B cell (primary cell): ENCODE measurements around the gene MYRIP. TPM values are rescaled to one million over a fixed set of nuclear protein-coding genes. Genes with fewer than 3 reads are reported as not detected.

Experiments
- ATAC-seq: fragments of 200-7000 bp; cut with Tn5 transposase; one replicate; pipeline ENCODE4 v1.10.0; 2021; ENCODE audit warnings: low read depth, mild to moderate bottlenecking, moderate number of reproducible peaks, moderate library complexity
- CTCF ChIA-PET: fragments of 350-600 bp; sonication (Branson Sonifier 250); formaldehyde crosslinking; loops from one replicate; lab custom pipeline; 2021; ENCODE audit warnings: antibody characterized with exemption, inconsistent platforms; lab: Charles Lee
- POLR2A ChIA-PET: fragments of 350-600 bp; sonication (Branson Sonifier 250); formaldehyde crosslinking; loops from one replicate; lab custom pipeline; 2021; ENCODE audit warnings: antibody characterized with exemption; lab: Charles Lee
- DNase-seq: peaks from one replicate; pipeline ENCODE4 v3.0.0; 2013
- H2AFZ ChIP-seq: 2 replicates; pipeline ENCODE4 v1.6.1; 2012; ENCODE audit warnings: mild to moderate bottlenecking, low read depth, low read length; ENCODE audit not compliant: insufficient read depth, poor library complexity, severe bottlenecking
- H3K27ac ChIP-seq, 2 donors: 1 replicate in 1 of 2; 2 replicates in 1 of 2; pipeline ENCODE4 v1.5.1; 2012 to 2013; ENCODE audit warnings: low read length in 2 of 2, mild to moderate bottlenecking in 2 of 2, moderate library complexity in 1 of 2
- H3K27me3 ChIP-seq, 4 experiments: fragments of 200-600 bp in 1 of 4; sonication (generic) in 1 of 4; replicated peaks in 1 of 4; 1 replicate in 2 of 4; 2 replicates in 2 of 4; pipeline versions ENCODE4 v1.6.1 to v1.7.0; 2013 to 2016; ENCODE audit warnings: low read length in 3 of 4, mild to moderate bottlenecking in 2 of 4, mixed read lengths in 1 of 4, moderate library complexity in 1 of 4; ENCODE audit not compliant: insufficient read depth in 4 of 4, control insufficient read depth in 3 of 4; ENCODE audit errors: control extremely low read depth in 1 of 4
- H3K36me3 ChIP-seq, 2 experiments: replicated peaks in 1 of 2; 1 replicate in 1 of 2; 2 replicates in 1 of 2; pipeline versions ENCODE4 v1.6.1 to v1.7.1; 2013; ENCODE audit warnings: low read length in 1 of 2; ENCODE audit not compliant: insufficient read depth in 2 of 2, control insufficient read depth in 1 of 2; ENCODE audit errors: control extremely low read depth in 1 of 2, extremely low read depth in 1 of 2
- H3K4me1 ChIP-seq, 2 donors: fragments of 200-600 bp in 1 of 2; sonication (generic) in 1 of 2; 1 replicate in 1 of 2; 2 replicates in 1 of 2; pipeline versions ENCODE4 v1.5.1 to v1.6.1; 2013 to 2017; ENCODE audit warnings: low read length in 2 of 2; ENCODE audit not compliant: control insufficient read depth in 2 of 2, insufficient read depth in 2 of 2
- H3K4me2 ChIP-seq: replicated peaks from 2 replicates; pipeline ENCODE3; 2012; ENCODE audit warnings: mild to moderate bottlenecking, low read depth, low read length; ENCODE audit not compliant: poor library complexity, severe bottlenecking
- H3K4me3 ChIP-seq, 5 experiments: fragments of 200-600 bp in 1 of 5; sonication (generic) in 1 of 5; 1 replicate in 3 of 5; 2 replicates in 2 of 5; pipeline versions ENCODE4 v1.5.1 to v1.7.0; 2011 to 2016; ENCODE audit warnings: low read length in 4 of 5, mild to moderate bottlenecking in 4 of 5, low read depth in 2 of 5, control low read depth in 1 of 5, moderate library complexity in 1 of 5; ENCODE audit not compliant: insufficient read depth in 1 of 5; ENCODE audit errors: control extremely low read depth in 1 of 5, extremely low read depth in 1 of 5
- H3K79me2 ChIP-seq: fragments of 200-600 bp; sonication (generic); one replicate; pipeline ENCODE4 v1.6.0; 2016; ENCODE audit warnings: low read length; ENCODE audit not compliant: control insufficient read depth, insufficient read depth
- H3K9ac ChIP-seq: fragments of 200-600 bp; sonication (generic); 2 replicates; pipeline ENCODE4 v1.6.1; 2017; ENCODE audit warnings: mild to moderate bottlenecking, low read length, moderate library complexity
- H3K9me3 ChIP-seq, 3 donors: one replicate each; pipeline versions ENCODE4 v1.6.1 to v1.7.1; 2013; ENCODE audit warnings: low read length in 2 of 3; ENCODE audit not compliant: control insufficient read depth in 2 of 3, insufficient read depth in 1 of 3; ENCODE audit errors: control extremely low read depth in 1 of 3
- H4K20me1 ChIP-seq: 2 replicates; pipeline ENCODE4 v1.6.0; 2012; ENCODE audit warnings: mild to moderate bottlenecking, low read length; ENCODE audit not compliant: insufficient read depth, control insufficient read depth, poor library complexity, severe bottlenecking
- H3K27ac Mint-ChIP-seq: one replicate; pipeline ENCODE4 v1.8.0; 2021; ENCODE audit warnings: mixed read lengths
- H3K27me3 Mint-ChIP-seq: one replicate; pipeline ENCODE4 v1.8.0; 2021; ENCODE audit warnings: mixed read lengths
- H3K4me1 Mint-ChIP-seq: one replicate; pipeline ENCODE4 v1.8.0; 2021; ENCODE audit warnings: mixed read lengths
- H3K4me3 Mint-ChIP-seq: one replicate; pipeline ENCODE4 v1.8.0; 2021; ENCODE audit warnings: mixed read lengths
- H3K9me3 Mint-ChIP-seq: one replicate; pipeline ENCODE4 v1.8.0; 2022; ENCODE audit warnings: mixed read lengths; ENCODE audit not compliant: insufficient read depth
- EZH2 ChIP-seq: IDR thresholded peaks from 2 replicates; pipeline ENCODE4 v1.6.1; 2012; ENCODE audit warnings: borderline replicate concordance, low read depth, mild to moderate bottlenecking, moderate library complexity, low read length; ENCODE audit not compliant: insufficient read depth, poor library complexity, severe bottlenecking
- WGBS: methylation state at CpG from one replicate; pipeline ENCODE4 v1.1.5; 2013; ENCODE audit warnings: missing lambda C conversion rate; ENCODE audit not compliant: insufficient coverage; 5-methylcytosine and 5-hydroxymethylcytosine counted together
- intact Hi-C: fragments of 100-400 bp; cut with micrococcal nuclease; formaldehyde crosslinking; loops from one replicate; pipeline ENCODE4 v1.10.0; 2022
- polyA plus RNA-seq: library from polyadenylated mRNA; depleted of rRNA; stranded (reverse); fragments of >200 nt; gene quantifications from 2 replicates; pipeline ENCODE4 v1.2.3, GENCODE V29; 2012
- total RNA-seq, 2 donors: library from RNA; stranded (reverse); fragments of 120-200 nt in 1 of 2; gene quantifications; 1 replicate in 1 of 2; 2 replicates in 1 of 2; pipeline versions ENCODE4 v1.2.3 to v1.2.4, GENCODE V29; 2013 to 2022
- TF ChIP-seq, protein P1 (sequence below): fragments of 200-600 bp; IDR thresholded peaks from one replicate; pipeline ENCODE4 v1.8.0; 2022; ENCODE audit warnings: antibody characterized with exemption, mild to moderate bottlenecking

Gene MYRIP
- total and polyA plus RNA-seq, 2 donors (not counting 1 experiment from before 2014, with no cell fraction given), result 0.03 to 0.10 TPM

DNA sequence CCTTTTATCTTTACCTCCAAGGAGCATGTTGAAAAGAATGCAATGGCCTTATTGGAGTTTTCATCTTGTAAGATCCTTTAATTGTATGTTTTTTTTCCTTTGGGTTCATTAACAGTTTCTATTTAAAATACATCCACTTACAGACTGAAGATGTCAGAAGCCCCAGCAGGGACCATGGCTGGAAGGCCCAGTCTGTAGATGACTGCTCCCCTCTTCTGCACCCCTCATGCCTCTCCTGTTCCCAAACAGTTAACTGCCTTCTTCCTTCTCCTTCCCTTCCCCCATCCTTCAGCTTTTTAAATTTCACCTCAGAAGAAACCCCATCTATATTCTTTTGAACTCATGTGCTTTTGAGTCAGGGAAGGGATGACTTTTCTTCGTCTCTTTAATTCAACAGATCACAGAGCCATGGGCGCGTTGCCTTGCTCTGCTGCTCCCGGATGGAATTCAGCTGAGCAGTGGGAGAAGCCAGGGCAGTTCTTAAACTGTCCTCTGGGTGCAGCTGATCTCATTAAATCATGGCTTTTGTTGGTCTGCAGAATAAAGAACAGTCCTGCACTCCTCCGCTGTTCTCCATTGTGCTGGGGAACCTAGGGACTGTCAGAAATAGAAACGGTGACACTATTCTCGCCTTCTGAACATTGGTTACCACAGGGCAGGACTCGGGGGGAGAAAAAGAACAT lies 428.6 kb downstream of the MYRIP start:
- Mint-ChIP-seq H3K27me3 (no peaks in the 10 kb centered on the region), H3K9me3 (peaks cover 3% of the 10 kb centered on the region), H3K27ac (no peak overlapping the region), H3K4me1 (no peaks in the 10 kb centered on the region), H3K4me3 (no peak overlapping the region)
- ATAC-seq, result no peak
- H3K79me2 ChIP-seq, result no peaks in the 10 kb centered on the region
- H3K27ac ChIP-seq, result no peak overlapping the region
- H4K20me1 ChIP-seq, result no peaks in the 10 kb centered on the region
- no peak overlapping the region for H2AFZ ChIP-seq
- no peaks in the 10 kb centered on the region for H3K27me3 ChIP-seq
- ChIA-PET CTCF (no interaction called here), POLR2A (no interaction called here)
- H3K4me2 ChIP-seq, result no peak overlapping the region
- TF ChIP-seq, protein P1, sequence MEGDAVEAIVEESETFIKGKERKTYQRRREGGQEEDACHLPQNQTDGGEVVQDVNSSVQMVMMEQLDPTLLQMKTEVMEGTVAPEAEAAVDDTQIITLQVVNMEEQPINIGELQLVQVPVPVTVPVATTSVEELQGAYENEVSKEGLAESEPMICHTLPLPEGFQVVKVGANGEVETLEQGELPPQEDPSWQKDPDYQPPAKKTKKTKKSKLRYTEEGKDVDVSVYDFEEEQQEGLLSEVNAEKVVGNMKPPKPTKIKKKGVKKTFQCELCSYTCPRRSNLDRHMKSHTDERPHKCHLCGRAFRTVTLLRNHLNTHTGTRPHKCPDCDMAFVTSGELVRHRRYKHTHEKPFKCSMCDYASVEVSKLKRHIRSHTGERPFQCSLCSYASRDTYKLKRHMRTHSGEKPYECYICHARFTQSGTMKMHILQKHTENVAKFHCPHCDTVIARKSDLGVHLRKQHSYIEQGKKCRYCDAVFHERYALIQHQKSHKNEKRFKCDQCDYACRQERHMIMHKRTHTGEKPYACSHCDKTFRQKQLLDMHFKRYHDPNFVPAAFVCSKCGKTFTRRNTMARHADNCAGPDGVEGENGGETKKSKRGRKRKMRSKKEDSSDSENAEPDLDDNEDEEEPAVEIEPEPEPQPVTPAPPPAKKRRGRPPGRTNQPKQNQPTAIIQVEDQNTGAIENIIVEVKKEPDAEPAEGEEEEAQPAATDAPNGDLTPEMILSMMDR, result no peak
- TF ChIP-seq EZH2, result no peak
- DNase-seq, result no peak
- intact Hi-C loops, result no loop called here
- no peak overlapping the region for H3K4me3 ChIP-seq
- no peak overlapping the region for H3K9ac ChIP-seq
- H3K4me1 ChIP-seq, result no peaks in the 10 kb centered on the region
- H3K36me3 ChIP-seq, result no peaks in the 10 kb centered on the region
- no peaks in the 10 kb centered on the region for H3K9me3 ChIP-seq
- 87% methylated on average over 8 of the region's 8 CpGs for WGBS

- no peak for ATAC-seq
- intact Hi-C loops, result no loop called here
- Histone ChIP-seq H3K27ac (no peak overlapping the region), H3K79me2 (no peaks in the 10 kb centered on the region), H2AFZ (no peak overlapping the region), H3K4me3 (no peak overlapping the region), H3K4me2 (no peak overlapping the region), H3K36me3 (no peaks in the 10 kb centered on the region), H3K27me3 (no peaks in the 10 kb centered on the region), H3K9ac (no peak overlapping the region), H3K9me3 (no peaks in the 10 kb centered on the region), H3K4me1 (no peaks in the 10 kb centered on the region), H4K20me1 (no peaks in the 10 kb centered on the region)
- no peaks in the 10 kb centered on the region for H3K4me1 Mint-ChIP-seq
- ChIA-PET POLR2A (interaction anchor here (0.6 kb wide), 1 partner anchor 1976 kb away, joined by 6 read pairs; no protein-coding TSS in a partner anchor), CTCF (no interaction called here)
- DNase-seq, result no peak
- peaks cover 3% of the 10 kb centered on the region for H3K9me3 Mint-ChIP-seq
- WGBS, result no CpG with 5 or more reads among the region's 1 CpG
- no peak overlapping the region for H3K27ac Mint-ChIP-seq
- no peak for TF ChIP-seq EZH2
- TF ChIP-seq, protein P1, result no peak
- H3K4me3 Mint-ChIP-seq, result no peak overlapping the region
- no peaks in the 10 kb centered on the region for H3K27me3 Mint-ChIP-seq
Observed at GRCh38 chr3:40240921-40241320, 431.5 kb downstream of the MYRIP start.
